GM19043 (cell line): ENCODE data around the gene NRXN2.

Experiments
- ATAC-seq: cut with Tn5 transposase; IDR thresholded peaks from one replicate; pipeline ENCODE4 v1.9.1; 2021; ENCODE audit warnings: low read depth; ENCODE audit not compliant: unreplicated experiment

Gene NRXN2

DNA sequence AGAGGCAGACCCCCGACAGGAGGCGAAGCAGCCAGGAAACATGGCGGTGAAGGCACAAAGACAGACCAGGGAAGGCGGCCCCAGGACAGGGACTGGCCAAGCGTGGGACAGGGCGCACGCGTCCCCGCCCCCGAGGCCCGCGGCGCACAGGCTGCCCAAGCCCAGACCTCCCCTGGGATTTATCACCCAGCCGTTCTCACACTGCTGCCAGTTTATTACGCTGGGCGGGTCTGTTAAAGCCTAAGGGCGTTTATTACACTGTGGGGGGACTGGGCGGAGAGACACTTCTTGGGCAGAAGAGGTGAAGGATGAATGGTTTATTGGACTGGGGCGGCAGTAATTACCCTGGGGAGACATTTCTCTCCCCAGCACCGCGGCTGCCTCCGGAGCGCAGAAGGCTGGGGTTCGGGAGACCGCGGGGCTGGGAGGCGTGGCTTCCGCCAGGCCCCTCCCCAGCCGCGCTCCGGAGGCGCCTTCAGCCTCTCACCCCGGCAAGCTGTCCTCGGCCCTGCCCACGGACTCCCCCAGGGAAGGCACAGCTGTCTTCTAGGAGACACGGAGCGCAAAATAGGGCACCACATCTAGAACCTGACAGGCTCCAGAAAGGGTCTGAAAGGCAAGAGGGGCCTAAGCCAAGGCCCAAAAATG, 84.9 kb downstream of the NRXN2 start:
- no peak for ATAC-seq

DNA sequence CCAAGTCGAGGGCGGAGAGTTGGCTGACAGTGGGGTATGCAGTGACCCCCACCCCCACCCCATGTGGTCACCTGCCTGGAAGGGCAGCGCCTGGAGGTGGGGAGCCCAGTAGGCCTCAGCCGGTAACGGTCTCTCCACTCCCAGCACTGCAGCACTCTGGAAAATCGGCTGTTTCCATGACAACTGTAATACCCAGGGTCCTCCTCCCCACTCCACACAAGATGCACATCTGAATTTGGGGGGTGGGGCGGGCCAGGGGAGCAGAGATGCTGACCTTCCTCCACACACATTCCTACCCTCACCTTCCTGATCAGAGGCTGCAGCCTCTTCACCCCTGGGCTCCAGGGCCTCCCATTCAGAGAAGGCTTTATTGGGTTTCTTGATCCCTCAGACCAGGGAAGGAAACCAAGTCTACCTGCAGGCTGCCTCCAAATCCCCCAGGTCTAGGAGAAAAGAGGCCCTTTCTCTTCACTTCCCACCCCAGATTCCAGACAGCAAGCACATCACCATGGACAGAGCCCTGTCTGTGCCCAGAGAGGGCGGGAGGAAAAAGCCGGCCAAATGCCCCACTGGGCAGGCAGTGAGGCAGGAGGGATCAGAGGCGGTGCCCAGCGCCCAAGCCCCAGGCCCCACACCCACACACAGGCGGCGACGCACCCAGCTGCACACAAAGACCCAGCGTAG, 85.5 kb downstream of the NRXN2 start:
- no peak for ATAC-seq

DNA sequence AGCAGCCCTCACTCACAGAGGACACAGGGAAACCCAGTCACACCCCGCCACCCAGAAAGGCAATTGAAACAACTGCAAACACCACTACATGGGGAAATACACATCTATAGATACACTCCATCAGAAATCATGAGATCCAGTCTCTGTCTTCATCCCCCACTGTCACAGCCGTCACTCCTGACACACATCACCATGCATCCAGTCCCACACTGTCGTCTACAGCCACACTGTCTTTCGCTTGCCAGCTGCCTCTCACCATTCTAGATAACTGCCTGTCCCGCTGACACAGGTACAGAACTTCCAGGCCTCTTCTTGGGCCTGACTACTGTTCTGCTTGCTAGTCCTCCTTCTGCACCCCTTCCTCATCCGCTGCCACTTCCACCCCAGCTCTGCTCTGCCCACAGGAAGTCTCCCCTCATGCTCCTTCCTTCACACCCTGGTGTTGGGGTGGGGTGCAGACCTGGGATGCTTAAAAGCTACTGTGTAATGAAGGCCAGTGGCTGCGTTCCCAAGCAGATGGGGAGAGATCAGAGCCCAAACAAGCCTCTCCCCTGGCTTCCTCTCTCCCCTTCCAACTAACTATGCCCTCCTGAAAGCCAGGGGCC, 89.3 kb downstream of the NRXN2 start:
- ATAC-seq = no peak

DNA sequence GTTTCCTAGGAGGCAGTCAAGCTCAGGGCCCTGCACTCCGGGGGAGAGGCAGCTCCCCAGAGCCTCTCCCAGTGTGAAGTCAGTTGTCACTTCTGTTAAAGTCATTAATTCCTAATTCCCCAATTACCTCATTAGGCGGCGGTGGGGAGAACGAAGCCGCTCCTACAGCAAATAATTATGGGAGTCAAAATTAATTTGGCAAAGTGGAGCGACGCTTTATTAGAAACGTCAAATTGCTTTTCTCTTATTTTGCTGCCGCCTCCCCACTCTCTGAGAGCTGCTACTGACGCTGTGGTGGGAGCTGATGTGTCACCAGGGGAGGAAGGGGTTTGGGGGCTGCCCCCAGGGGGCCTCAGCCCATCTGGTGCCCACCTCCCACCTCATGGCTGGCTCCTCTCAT, 90.3 kb downstream of the NRXN2 start:
- ATAC-seq = no peak

DNA sequence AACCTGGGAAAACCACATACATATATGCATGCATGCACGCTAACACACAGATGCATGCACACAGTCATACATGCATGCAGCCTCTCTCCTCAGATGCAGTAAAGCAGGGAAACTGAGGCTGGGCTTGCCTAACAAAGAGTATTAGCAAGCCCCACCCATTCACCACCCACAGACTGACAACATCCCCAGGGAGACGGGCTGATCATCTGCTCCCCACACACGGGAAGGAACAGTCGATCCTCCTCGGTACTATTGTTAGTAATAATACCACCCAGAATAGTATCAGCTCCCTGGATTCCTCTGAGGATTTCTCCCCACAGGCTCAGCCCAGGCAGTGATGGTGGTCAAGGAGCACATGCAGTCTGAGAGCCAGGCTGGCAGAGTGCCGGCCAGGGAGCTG, 90.8 kb downstream of the NRXN2 start:
- ATAC-seq = no peak

DNA sequence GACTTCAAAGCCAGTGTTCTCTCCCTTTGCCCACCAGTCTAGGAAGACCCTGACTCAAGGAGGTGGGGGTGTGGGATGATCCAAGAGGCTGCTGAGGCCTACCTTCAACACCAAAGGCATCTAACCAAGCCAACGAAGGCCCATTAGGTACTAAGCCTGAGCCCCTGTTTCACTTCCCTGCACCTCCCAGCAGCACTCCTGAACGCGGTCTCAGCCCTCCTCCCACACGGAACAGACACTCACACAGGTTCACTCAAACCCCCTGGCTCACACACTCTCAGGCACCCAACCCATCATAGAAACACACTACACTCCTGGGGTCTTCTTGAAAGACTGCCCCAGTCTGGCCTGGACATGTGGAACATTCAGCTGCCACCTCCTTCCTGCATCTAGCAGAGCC, 91.3 kb downstream of the NRXN2 start:
- no peak for ATAC-seq

DNA sequence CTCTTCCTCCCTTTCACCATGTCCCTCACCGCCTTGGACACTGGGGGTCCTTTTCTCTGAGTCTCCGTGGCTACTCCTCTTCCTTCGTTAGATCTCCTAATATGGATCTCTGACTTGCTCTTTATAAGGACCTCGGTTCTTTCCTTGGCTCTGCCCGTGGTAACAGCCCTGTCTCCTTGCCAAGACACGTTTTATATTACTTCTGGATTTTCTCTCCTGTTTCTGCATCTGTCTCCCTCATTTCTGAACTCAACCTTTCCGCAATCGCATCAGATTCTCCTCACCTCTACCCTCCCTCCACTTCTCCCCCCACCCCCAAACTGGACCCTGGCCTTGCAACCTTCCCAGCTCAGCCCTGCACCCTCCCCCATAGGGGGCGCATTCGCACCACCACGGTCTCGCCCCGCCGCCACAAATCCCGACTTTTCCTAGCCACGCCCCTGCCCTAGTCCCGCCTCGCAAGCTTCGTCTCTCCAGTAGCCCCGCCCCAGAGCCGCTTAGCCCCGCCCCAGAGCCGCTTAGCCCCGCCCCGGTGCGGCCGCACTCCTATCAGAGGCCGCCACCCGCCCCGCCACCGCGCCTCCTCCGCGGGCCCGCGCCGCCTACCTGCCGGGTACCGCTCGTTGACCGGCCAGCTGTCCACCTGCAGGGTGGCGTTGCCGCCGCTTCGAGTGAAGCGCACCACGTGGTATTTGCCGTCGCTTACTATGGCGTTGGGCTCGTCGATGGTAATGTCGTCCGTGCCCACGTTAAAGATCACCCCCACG, 93.0 kb downstream of the NRXN2 start:
- ATAC-seq = no peak

DNA sequence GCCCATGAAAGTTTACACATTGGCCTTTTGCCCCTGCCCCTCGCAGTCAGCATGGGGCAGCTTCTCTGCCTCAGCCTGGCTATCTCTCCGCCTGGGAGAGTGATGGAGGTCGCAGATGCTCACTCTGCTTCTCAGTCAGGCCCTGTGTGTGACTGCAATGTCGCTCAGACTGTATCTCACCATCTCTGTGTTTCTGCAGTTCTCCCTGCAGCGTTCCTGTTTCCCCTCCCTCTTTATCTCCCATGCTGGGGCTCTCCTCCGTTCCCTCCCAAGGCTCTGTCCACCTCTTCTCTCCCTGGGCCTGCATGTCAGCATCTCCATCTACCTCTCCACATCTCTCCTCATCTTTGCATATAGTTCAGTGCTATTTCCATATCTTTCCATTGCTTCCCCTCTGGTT, 93.9 kb downstream of the NRXN2 start:
- no peak for ATAC-seq

DNA sequence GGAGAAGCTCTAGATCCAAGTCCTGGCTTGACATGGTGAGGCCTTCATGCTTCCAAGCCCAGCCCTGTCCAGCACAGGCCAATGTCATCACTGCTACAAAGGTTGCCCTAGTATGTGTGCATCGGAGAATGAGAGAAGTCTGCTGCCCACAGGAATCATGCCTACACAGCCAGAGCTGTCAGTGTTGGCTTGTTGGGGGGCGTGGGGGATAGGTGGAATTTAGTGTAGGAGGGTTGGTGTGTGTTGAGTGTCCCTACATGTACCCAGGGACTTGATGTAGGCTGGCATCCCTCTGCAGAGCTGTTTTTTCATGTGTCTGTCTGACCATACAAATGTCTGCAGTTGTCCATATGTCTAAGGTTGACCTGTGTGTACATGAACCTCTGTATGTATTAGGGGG, 94.4 kb downstream of the NRXN2 start:
- no peak for ATAC-seq

DNA sequence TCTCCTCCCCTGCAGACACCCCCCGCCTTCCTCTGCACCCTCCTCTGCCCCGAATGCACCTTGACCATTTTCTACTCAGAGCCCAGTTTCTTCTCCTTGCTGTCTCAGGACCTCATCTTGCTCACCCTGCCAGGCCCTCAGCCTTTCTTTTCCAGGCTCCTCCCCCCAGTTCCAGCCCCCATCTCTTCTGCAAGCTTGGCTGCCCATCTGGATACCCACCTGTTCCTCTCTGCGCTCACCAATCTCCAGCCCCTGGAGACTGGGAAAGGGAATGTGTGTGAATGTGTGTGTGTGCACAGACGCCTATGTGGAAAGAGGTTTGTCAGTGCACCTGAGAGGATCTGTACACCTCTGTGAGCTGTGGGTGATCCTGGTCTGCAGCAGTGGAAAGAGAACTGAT, 95.6 kb downstream of the NRXN2 start:
- no peak for ATAC-seq

DNA sequence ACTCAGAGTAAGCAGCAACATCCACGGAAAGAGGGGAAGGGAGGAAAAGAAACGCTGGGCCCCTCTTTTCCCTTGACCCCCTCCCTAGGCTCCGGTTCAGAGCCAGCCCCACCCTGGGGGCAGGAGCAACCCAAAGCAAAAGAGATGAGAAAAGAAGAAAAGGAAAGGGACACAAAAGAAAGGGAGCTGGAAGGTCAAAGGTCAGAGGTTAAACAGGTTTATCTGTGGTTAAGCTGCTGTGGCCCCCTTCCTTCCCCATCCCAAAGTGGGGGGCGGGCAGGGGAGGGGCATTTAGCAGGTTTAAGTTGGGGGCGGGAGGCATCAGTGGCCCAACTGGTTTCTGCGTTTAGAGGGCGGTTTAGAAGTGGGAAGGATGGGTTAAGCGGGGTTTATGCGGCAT, 96.4 kb downstream of the NRXN2 start:
- ATAC-seq = no peak

DNA sequence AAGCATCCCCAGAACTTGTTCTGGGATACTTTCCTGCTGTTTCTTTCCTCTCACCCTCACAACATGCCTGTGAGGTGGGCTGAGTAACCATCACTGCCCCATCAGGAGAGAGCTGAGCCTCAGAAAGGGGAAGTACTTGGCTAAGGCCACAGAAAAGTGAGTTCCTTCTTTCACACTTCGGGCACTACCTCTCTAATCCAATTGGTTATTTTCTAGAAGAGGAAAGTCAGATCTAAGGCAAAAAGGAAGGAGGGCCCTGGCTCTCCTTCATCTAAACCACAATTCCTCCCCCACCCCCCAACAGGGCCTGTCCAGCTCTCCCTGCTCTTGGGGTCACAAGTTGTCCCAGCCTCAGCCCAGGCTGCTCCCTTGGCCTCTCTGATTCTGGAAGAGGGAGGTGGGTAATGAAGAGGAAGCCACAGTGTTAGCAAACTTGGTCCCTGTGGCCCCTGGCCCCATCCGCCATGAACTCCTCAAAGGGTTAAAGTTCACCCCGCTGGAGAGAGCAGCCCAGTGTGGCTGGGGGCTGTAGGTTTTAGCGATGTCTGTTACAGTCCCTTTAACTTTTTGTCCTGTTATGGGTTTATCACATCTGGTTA, 98.0 kb downstream of the NRXN2 start:
- no peak for ATAC-seq

DNA sequence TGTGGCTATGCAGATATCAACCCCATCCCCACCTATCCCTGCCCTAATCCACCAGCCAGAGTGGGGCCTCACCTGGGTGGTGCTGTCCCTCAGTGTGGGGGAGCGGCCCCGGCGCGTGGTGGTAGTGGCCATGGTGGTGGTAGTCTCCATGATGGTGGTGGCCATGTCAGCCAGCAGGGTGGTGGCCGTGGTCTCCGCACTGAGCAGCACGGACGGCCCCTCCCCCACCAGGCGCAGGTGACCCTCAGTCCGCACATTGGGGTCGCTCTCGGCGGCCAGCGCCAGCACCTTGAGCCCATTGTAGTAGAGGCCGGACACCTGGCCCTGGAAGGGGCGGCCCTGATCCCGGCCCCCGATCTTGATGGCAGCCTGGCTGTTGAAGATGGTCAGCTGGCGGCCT, 100.3 kb downstream of the NRXN2 start:
- ATAC-seq = no peak

DNA sequence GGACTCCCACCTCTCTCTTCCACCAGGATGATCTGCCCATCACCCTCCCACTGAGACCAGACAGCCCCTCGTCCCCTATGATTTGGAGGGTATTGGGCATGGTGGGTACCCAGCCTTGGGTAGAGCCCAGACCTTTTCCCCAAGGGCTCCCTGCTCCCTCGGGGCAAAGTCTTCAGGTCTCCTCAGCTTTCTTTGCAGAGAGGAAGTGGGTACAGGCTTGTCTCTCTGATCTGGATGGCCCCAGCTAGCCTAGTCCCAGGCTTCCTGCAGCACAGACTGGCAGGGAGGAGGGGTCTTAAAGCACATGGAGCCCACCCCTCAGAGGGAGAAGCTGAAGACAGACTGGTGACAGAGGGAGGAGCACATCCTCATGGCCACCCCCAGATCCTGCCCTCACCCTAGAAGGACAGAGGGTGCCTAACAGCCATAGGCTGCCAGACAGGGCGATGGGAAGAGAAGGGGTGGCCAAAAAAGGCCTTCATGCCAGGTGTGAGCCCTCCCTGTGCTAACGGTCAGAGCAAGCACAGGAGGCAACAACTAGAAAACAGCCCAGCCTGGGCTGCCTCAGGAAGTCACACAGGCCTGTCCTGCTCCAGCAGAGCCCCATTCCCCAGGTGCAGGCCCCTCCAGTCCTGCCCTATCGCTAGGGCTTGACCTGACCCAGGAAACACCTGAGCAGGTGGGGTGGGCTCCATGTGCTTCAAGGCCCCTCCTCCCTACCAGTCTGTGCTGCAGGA, 101.5 kb downstream of the NRXN2 start:
- no peak for ATAC-seq

DNA sequence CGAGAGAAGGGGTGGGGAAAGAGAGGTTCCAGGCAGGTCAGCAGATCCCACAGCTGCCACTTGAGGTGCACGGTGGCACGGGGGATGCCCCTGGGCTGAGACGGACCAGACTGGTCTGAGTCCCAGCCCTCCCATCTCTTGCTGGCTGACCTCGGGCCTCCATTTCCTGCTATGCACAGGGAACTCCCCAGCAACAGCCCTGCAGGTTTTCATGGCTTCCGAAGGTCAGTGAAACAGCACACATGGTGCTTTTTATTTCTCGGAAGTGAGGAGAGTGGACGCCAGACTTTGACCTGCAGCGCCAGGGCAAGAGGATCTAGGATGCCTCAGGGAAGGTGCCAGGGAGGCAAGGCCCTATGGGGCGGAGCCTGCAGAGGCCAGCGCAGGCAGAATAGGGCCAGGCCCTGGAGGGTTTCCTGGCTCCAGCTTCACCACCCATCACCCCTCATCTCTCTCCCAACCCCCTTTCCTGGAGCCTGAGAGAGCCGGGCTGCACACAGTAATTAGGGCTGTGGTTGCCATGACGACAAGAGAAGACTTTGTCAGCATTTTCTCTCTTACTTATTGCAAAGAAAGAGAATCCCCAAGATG, 102.5 kb downstream of the NRXN2 start:
- ATAC-seq = no peak

DNA sequence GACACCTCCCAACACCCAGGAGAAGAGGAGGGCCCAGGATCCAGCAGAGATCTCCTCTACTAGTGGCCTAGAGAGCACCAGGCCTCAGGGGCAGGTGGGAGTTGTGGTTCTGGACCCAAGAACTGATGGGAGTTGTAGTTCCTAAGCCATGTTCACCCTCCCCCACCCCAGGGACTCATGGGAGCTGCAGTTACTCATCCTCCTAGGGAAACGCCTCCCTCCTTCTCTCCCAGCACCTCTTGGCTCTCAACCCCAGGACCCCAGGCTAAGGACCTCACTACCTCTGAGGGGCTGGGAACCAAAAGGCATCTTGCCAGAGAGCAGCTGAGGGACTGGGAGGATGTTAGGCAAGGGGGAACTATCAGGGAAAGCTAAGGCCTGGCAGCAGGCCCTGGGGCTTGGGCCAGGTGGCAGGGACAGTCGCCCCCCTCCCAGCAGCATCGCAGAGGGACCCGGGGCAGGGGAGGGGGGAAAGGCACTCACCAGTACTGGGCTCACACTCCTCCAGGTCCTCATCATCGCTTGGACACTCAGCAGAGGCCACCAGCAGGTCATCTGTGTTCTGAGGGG, 103.1 kb downstream of the NRXN2 start:
- ATAC-seq = no peak

DNA sequence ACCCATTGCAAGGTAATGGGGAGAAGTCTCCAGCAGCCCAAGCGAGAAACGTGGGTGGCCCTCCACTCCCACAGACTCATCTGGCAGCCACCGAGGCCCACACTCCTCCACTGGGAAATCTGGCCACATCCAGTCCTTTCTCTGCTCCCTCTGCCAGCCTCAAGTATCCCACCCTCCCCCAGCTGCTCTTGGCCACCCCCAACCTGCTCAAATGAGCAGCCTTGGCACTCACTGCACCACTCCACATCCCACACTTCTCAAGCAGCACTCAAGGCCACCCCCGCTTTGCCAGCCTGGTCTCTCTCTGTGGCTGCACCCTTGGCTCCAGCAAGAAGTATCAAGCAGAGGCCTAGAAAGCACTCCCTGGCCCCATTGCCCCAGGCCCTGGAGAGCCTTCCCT, 103.8 kb downstream of the NRXN2 start:
- ATAC-seq = no peak

DNA sequence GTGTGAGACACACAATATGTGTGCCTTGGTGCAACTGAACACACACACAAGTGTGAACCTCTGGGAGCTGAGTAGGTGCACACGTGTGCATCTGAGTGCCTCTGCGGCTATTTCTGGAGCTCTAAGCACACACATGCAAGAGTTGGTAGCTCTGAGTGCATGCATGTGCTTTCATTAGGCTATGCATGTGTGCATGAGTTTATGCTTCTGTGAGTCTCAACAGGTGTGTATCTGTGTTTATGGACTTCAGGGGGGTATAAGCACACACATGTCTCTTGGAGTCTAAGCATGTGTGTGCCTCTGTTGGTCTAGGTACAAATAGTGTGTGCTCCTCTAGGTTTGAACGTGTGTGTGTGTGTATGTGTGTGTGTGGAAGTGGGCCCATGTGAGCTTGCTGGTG, 106.2 kb downstream of the NRXN2 start:
- no peak for ATAC-seq

DNA sequence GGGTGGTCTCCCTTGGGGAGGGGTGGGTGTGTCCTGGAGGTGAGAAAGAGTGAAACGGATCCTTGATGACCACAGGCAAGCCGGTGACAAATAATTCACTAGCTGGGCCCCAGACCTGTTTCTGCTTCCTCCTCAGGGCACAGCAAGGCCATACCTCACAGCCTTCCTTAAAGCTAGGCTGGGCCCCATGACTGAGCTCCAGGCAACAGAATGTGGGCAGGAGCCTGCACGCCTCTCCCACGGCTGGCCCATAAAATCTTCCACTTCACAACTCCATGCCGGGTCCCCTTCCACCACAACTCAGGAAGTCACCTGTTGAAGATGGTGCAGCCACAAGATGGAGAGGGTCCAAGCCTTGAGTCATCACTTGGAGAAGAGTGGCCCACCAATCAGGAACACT, 108.1 kb downstream of the NRXN2 start:
- no peak for ATAC-seq

DNA sequence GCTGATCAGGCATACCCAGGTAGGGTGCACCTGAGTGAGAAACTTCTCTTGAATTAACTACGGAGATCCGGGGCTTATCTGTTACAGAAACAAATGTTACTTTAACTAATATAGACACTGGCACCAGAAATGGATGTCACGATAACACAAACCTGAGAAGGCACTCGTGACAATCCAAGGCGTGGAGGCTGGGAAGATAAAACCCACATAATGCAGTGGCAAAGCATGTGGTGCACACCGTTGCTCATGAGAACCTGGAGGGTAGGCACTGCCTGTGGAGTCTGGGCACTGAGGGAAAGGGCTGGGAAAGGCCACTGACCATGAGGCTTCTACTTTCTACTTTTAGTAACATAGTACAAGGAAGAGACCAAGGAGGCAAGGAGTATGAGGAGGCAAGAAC, 109.3 kb downstream of the NRXN2 start:
- ATAC-seq = no peak
